Neural progenitor cell (in vitro differentiated cells): Measurements from ENCODE around the gene ZDHHC8.

Experiments used
- EZH2 ChIP-seq: fragments of 200-600 bp; sonication (generic); IDR thresholded peaks from 2 replicates; pipeline ENCODE4 v1.6.1; 2017; ENCODE audit warnings: antibody characterized with exemption, mild to moderate bottlenecking, moderate library complexity
- TF ChIP-seq, protein P1 (sequence below): fragments of 200-600 bp; sonication (generic); IDR thresholded peaks from 2 replicates; pipeline ENCODE4 v1.5.1; 2017; ENCODE audit warnings: antibody characterized with exemption, mild to moderate bottlenecking

- TF ChIP-seq, protein P1, sequence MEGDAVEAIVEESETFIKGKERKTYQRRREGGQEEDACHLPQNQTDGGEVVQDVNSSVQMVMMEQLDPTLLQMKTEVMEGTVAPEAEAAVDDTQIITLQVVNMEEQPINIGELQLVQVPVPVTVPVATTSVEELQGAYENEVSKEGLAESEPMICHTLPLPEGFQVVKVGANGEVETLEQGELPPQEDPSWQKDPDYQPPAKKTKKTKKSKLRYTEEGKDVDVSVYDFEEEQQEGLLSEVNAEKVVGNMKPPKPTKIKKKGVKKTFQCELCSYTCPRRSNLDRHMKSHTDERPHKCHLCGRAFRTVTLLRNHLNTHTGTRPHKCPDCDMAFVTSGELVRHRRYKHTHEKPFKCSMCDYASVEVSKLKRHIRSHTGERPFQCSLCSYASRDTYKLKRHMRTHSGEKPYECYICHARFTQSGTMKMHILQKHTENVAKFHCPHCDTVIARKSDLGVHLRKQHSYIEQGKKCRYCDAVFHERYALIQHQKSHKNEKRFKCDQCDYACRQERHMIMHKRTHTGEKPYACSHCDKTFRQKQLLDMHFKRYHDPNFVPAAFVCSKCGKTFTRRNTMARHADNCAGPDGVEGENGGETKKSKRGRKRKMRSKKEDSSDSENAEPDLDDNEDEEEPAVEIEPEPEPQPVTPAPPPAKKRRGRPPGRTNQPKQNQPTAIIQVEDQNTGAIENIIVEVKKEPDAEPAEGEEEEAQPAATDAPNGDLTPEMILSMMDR, result no peak
- no peak for TF ChIP-seq EZH2
Observed at GRCh38 chr22:20180640-20181039, 49.0 kb downstream of the ZDHHC8 start.
